H9 (cell line): ENCODE data around the gene POLR2J. TPM values are rescaled to one million over a fixed set of nuclear protein-coding genes. Genes with fewer than 3 reads are reported as not detected.

Source experiments
- DNase-seq: peaks from one replicate; pipeline ENCODE4 v3.0.0-alpha.2; 2017
- H2AFZ ChIP-seq: one replicate; pipeline ENCODE4 v1.6.1; 2013; ENCODE audit warnings: mild to moderate bottlenecking, low read length, control low read depth, moderate library complexity
- H2AK5ac ChIP-seq: 2 replicates; pipeline ENCODE4 v1.6.1; 2013; ENCODE audit warnings: low read length, control low read depth, mixed read lengths; ENCODE audit not compliant: insufficient read length
- H2BK120ac ChIP-seq: one replicate; pipeline ENCODE4 v1.6.1; 2013; ENCODE audit warnings: low read depth, mild to moderate bottlenecking, low read length, control low read depth, inconsistent platforms; ENCODE audit not compliant: poor library complexity, severe bottlenecking
- H2BK12ac ChIP-seq: 2 replicates; pipeline ENCODE4 v1.6.1; 2013; ENCODE audit warnings: low read length, control low read depth, mixed read lengths, low read depth; ENCODE audit not compliant: insufficient read length
- H2BK15ac ChIP-seq: 2 replicates; pipeline ENCODE4 v1.6.1; 2013; ENCODE audit warnings: low read depth, low read length, control low read depth
- H2BK20ac ChIP-seq: one replicate; pipeline ENCODE4 v1.6.1; 2013; ENCODE audit warnings: low read depth, mild to moderate bottlenecking, low read length, control low read depth, inconsistent platforms; ENCODE audit not compliant: poor library complexity, severe bottlenecking
- H2BK5ac ChIP-seq: 2 replicates; pipeline ENCODE4 v1.6.1; 2013; ENCODE audit warnings: low read length, control low read depth, mixed read lengths; ENCODE audit not compliant: insufficient read length
- H3K14ac ChIP-seq: 2 replicates; pipeline ENCODE4 v1.6.1; 2013; ENCODE audit warnings: low read length, control low read depth; ENCODE audit not compliant: insufficient read depth
- H3K18ac ChIP-seq: 2 replicates; pipeline ENCODE4 v1.6.1; 2013; ENCODE audit warnings: low read depth, mild to moderate bottlenecking, mixed read lengths, low read length, control low read depth; ENCODE audit not compliant: insufficient read length
- H3K23ac ChIP-seq: 2 replicates; pipeline ENCODE4 v1.6.1; 2013; ENCODE audit warnings: low read length, control low read depth, mixed read lengths, low read depth; ENCODE audit not compliant: insufficient read length
- H3K23me2 ChIP-seq: 2 replicates; pipeline ENCODE4 v1.6.1; 2013; ENCODE audit warnings: low read depth, mild to moderate bottlenecking, mixed read lengths, low read length, control low read depth; ENCODE audit not compliant: insufficient read length, poor library complexity, severe bottlenecking
- H3K27ac ChIP-seq: 2 replicates; pipeline ENCODE4 v1.5.1; 2013; ENCODE audit warnings: low read length, control low read depth, mixed read lengths, low read depth; ENCODE audit not compliant: insufficient read length
- H3K27me3 ChIP-seq: 2 replicates; pipeline ENCODE4 v1.6.1; 2013; ENCODE audit warnings: low read length, control low read depth, inconsistent platforms; ENCODE audit not compliant: insufficient read depth
- H3K4ac ChIP-seq: 2 replicates; pipeline ENCODE4 v1.6.1; 2013; ENCODE audit warnings: low read depth, mild to moderate bottlenecking, control low read depth, inconsistent platforms, low read length, moderate library complexity
- H3K4me1 ChIP-seq: 2 replicates; pipeline ENCODE4 v1.6.1; 2013; ENCODE audit warnings: low read length, control low read depth, inconsistent platforms; ENCODE audit not compliant: insufficient read depth
- H3K4me2 ChIP-seq: 2 replicates; pipeline ENCODE4 v1.6.1; 2013; ENCODE audit warnings: low read length, control low read depth, mixed read lengths; ENCODE audit not compliant: insufficient read length, insufficient read depth
- H3K56ac ChIP-seq: 2 replicates; pipeline ENCODE4 v1.6.1; 2013; ENCODE audit warnings: low read depth, mild to moderate bottlenecking, mixed read lengths, low read length, control low read depth; ENCODE audit not compliant: insufficient read length
- H3K79me1 ChIP-seq: 2 replicates; pipeline ENCODE4 v1.6.1; 2013; ENCODE audit warnings: low read depth, mild to moderate bottlenecking, moderate library complexity, low read length, control low read depth, inconsistent platforms; ENCODE audit not compliant: insufficient read depth, poor library complexity, severe bottlenecking
- H3K79me2 ChIP-seq: 2 replicates; pipeline ENCODE4 v1.6.1; 2013; ENCODE audit warnings: low read length, control low read depth, inconsistent platforms; ENCODE audit not compliant: insufficient read depth
- H3K9ac ChIP-seq: 2 replicates; pipeline ENCODE4 v1.6.1; 2013; ENCODE audit warnings: low read length, control low read depth, mixed read lengths; ENCODE audit not compliant: insufficient read length; ENCODE audit errors: extremely low read depth
- H3K9me3 ChIP-seq: one replicate; pipeline ENCODE4 v1.6.1; 2013; ENCODE audit warnings: low read depth, low read length, inconsistent platforms; ENCODE audit not compliant: control insufficient read depth
- H3T11ph ChIP-seq: one replicate; pipeline ENCODE4 v1.6.1; 2013; ENCODE audit warnings: mild to moderate bottlenecking, low read length, control low read depth, inconsistent platforms
- H4K20me1 ChIP-seq: one replicate; pipeline ENCODE4 v1.6.1; 2013; ENCODE audit not compliant: control insufficient read depth, insufficient read length, insufficient read depth
- H4K5ac ChIP-seq: 2 replicates; pipeline ENCODE4 v1.6.1; 2013; ENCODE audit warnings: low read depth, mild to moderate bottlenecking, mixed read lengths, low read length, control low read depth; ENCODE audit not compliant: insufficient read length
- H4K8ac ChIP-seq: replicated peaks from 2 replicates; pipeline ENCODE4 v1.6.1; 2013; ENCODE audit warnings: low read length, control low read depth, mixed read lengths, low read depth; ENCODE audit not compliant: insufficient read length
- H4K91ac ChIP-seq: 2 replicates; pipeline ENCODE4 v1.6.1; 2013; ENCODE audit warnings: low read depth, mild to moderate bottlenecking, moderate library complexity, mixed read lengths, low read length, control low read depth; ENCODE audit not compliant: insufficient read length
- H3K27ac Mint-ChIP-seq, 3 experiments: 2 replicates in 2 of 3; 3 replicates in 1 of 3; pipeline ENCODE4 v1.8.0; 2020 to 2021; ENCODE audit warnings: mixed read lengths in 3 of 3, mild to moderate bottlenecking in 1 of 3, moderate library complexity in 1 of 3
- H3K27me3 Mint-ChIP-seq: 2 replicates; pipeline ENCODE4 v1.8.0; 2021; ENCODE audit warnings: low read depth, mild to moderate bottlenecking, moderate library complexity, mixed read lengths
- H3K36me3 Mint-ChIP-seq, 3 experiments: 2 replicates in 2 of 3; 3 replicates in 1 of 3; pipeline ENCODE4 v1.8.0; 2020 to 2021; ENCODE audit warnings: low read depth in 3 of 3, mixed read lengths in 3 of 3; ENCODE audit not compliant: insufficient read depth in 1 of 3
- H3K4me1 Mint-ChIP-seq, 2 experiments: 2 replicates each; pipeline ENCODE4 v1.8.0; 2020; ENCODE audit warnings: mixed read lengths in 2 of 2
- H3K4me3 Mint-ChIP-seq, 2 experiments: 2 replicates in 1 of 2; 3 replicates in 1 of 2; pipeline ENCODE4 v1.8.0; 2020 to 2021; ENCODE audit warnings: mild to moderate bottlenecking in 2 of 2, mixed read lengths in 2 of 2, moderate library complexity in 1 of 2
- H3K9me3 Mint-ChIP-seq, 2 experiments: 2 replicates in 1 of 2; 3 replicates in 1 of 2; pipeline ENCODE4 v1.8.0; 2020; ENCODE audit warnings: mild to moderate bottlenecking in 2 of 2, mixed read lengths in 2 of 2, moderate library complexity in 1 of 2
- WGBS: extraction: QIAGEN DNeasy Blood & Tissue Kit; methylation state at CpG from one replicate; pipeline ENCODE4 v1.1.7; 2013; ENCODE audit warnings: missing lambda C conversion rate, low lambda C conversion rate, mixed read lengths; ENCODE audit not compliant: insufficient read length; ENCODE audit errors: extremely low coverage; 5-methylcytosine and 5-hydroxymethylcytosine counted together
- total RNA-seq: library from RNA; stranded (reverse); gene quantifications from 2 replicates; pipeline ENCODE4 v1.2.1, GENCODE V29; 2021
- TF ChIP-seq, protein P1 (sequence below): fragments of 200-600 bp; sonication (generic); conservative IDR thresholded peaks from 3 replicates; pipeline ENCODE4 v1.8.0; 2021; ENCODE audit warnings: antibody characterized with exemption, mild to moderate bottlenecking

POLR2J gene
- total RNA-seq, 1 experiment from 2014 or later = 58.5 TPM

DNA sequence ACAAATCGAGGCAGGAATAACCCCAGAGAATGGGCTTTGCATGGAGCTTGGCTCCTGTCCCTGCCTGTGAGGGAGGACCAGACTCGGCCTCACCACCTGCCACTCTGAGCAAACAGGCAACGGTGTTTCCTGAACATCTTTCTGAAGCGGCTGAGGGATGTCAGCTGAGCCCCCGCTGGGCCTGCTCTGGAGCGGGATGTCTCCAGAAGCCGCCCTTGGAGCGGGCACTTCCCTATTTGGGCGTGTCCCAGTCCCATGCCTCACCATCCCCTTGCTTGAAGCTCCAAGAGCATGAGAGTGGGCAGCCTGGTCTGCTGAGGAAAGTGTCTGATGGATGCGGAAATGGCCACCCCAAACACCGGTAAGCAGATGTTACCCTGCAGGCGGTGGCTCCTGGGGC, 24.3 kb downstream of the POLR2J start:
- no peak overlapping the region for H3K27ac Mint-ChIP-seq
- no peak overlapping the region for H2BK20ac ChIP-seq
- H2AFZ ChIP-seq = no peak overlapping the region
- H2BK12ac ChIP-seq = no peak overlapping the region
- peaks cover 5 to 33% (median 32%) of the 10 kb centered on the region in 3 experiments; a peak in 6 of 7 replicates for H3K36me3 Mint-ChIP-seq
- peaks cover 7 to 9% of the 10 kb centered on the region in 2 experiments for H3K4me1 Mint-ChIP-seq
- no peaks in the 10 kb centered on the region for H3K23me2 ChIP-seq
- TF ChIP-seq, protein P1, sequence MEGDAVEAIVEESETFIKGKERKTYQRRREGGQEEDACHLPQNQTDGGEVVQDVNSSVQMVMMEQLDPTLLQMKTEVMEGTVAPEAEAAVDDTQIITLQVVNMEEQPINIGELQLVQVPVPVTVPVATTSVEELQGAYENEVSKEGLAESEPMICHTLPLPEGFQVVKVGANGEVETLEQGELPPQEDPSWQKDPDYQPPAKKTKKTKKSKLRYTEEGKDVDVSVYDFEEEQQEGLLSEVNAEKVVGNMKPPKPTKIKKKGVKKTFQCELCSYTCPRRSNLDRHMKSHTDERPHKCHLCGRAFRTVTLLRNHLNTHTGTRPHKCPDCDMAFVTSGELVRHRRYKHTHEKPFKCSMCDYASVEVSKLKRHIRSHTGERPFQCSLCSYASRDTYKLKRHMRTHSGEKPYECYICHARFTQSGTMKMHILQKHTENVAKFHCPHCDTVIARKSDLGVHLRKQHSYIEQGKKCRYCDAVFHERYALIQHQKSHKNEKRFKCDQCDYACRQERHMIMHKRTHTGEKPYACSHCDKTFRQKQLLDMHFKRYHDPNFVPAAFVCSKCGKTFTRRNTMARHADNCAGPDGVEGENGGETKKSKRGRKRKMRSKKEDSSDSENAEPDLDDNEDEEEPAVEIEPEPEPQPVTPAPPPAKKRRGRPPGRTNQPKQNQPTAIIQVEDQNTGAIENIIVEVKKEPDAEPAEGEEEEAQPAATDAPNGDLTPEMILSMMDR = no peak
- no peak overlapping the region for H3K9ac ChIP-seq
- no peaks in the 10 kb centered on the region for H3K79me2 ChIP-seq
- no peak overlapping the region for H3K4ac ChIP-seq
- no peaks in the 10 kb centered on the region for H3K79me1 ChIP-seq
- H3K27ac ChIP-seq = no peak overlapping the region
- H3K4me2 ChIP-seq = no peak overlapping the region
- H3K4me3 Mint-ChIP-seq = no peak overlapping the region
- H3T11ph ChIP-seq = no peak overlapping the region
- no peak overlapping the region for H4K5ac ChIP-seq
- H3K56ac ChIP-seq = no peak overlapping the region
- H4K20me1 ChIP-seq = no peaks in the 10 kb centered on the region
- H3K9me3 Mint-ChIP-seq = no peaks in the 10 kb centered on the region
- H4K91ac ChIP-seq = no peak overlapping the region
- H3K4me1 ChIP-seq = no peaks in the 10 kb centered on the region
- no peaks in the 10 kb centered on the region; the same call in 1 of the 2 replicates for H3K27me3 Mint-ChIP-seq
- DNase-seq = peak; percentile 31
- no peak overlapping the region for H3K14ac ChIP-seq
- no peak overlapping the region for H2BK120ac ChIP-seq
- no peaks in the 10 kb centered on the region for H3K9me3 ChIP-seq
- no peak overlapping the region for H3K23ac ChIP-seq
- no peak overlapping the region for H2AK5ac ChIP-seq
- H3K18ac ChIP-seq = no peak overlapping the region
- H4K8ac ChIP-seq = no peak overlapping the region
- H2BK15ac ChIP-seq = no peak overlapping the region
- H3K27me3 ChIP-seq = no peaks in the 10 kb centered on the region
- H2BK5ac ChIP-seq = no peak overlapping the region
- WGBS = no CpG with 5 or more reads among the region's 12 CpGs
